ENCODE data around the gene TULP3.
"Not testable (repeated sequence)": the region's sequence is repeated elsewhere in the genome, so short reads cannot be mapped to it uniquely, and the experiment has no call there.

TULP3 gene, protein sequence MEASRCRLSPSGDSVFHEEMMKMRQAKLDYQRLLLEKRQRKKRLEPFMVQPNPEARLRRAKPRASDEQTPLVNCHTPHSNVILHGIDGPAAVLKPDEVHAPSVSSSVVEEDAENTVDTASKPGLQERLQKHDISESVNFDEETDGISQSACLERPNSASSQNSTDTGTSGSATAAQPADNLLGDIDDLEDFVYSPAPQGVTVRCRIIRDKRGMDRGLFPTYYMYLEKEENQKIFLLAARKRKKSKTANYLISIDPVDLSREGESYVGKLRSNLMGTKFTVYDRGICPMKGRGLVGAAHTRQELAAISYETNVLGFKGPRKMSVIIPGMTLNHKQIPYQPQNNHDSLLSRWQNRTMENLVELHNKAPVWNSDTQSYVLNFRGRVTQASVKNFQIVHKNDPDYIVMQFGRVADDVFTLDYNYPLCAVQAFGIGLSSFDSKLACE

DNA sequence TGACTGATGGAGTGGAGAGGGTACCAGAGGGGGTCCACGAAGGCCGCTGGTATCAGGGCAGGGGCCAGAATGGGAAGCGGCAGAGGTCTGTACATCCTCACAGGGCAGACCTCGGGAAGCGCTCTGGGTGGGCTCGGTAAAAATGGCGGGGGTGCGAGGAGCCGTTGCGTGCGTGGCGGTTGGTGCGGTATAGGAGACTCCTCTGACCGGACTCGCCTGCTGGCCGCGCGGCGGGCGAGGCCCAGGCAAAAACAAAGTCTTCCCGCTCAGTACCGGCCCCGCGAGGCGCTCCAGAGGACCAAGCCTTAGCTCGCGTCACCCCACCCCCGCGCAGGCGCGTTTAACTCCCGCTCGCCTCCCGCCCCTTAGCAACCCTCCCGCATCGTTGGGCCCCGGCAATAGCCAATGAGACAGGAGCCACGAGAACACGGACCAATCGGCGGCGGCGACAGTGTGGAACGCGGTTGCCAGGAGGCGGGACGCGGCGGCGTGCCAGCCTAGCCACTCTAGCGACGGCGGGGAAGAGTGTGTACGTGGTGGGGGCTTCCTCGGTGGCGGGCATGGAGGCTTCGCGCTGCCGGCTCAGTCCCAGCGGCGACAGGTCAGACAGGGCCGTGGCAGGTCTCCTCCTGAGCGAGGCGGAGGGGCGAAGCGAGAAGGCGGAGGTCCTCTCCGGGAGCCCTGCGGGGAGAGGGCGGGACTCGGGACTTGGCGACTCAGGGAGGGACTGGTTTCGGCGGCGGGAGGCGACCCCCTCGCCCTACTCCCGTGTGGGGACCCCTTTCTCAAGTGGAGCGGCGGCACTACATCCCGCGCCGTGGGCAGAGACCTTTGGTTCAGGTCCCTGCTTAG is at the start of gene TULP3:
Gene TULP3, plus strand, starts transcription at position 504 of the 852 bp plus-strand sequence. Its CDS starts 57 bp downstream, at position 561.
- DNase-seq = peak; percentile 93

DNA sequence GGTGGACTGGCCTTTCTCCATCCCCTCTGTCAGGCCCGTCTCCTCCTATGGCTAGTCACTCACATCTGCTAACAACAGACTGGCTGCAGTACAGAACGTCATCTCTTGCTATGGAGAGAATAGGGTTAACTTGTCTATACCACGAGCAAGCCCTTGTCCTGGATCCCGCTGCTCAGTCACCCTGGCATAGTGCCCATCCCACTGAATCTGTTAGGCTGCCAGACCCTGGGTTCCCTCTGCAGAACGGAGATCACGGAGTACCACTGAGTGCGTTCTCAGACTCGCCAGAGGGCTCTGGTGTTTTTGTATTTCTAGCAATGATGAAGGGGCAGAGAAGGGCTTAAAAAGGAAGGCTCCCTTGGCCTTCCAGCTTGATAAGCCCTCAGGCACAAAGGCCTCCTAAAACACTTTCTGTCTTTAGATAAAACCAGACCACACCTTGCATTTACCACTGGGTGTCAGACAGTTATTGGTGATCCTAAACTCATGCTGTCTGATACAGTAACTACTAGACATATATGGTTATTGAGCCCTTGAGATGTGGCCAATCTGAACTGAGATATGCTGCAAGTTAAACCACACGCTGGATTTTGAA is 49.5 kb upstream of the TULP3 start:
- no peak for DNase-seq

DNA sequence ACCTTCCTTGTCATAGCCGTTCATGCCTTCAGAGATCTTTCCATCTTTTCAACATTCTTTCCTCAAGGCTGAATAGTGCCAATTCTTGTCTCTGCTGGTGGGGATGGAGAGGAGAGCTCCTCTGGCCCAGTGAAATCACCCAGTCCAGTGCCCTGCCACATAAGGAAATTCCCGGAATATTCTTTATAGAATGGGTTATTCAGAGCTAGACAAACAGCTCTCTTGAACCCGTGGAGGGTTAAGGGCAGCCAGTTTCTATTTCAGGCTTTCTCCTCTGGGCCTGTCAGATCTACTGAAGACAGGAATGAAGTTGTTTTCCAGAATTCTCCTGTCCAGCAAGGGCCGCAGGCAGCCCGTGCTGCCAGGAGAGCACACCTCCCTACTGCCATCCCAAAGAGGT is 47.7 kb upstream of the TULP3 start:
- DNase-seq = no peak

DNA sequence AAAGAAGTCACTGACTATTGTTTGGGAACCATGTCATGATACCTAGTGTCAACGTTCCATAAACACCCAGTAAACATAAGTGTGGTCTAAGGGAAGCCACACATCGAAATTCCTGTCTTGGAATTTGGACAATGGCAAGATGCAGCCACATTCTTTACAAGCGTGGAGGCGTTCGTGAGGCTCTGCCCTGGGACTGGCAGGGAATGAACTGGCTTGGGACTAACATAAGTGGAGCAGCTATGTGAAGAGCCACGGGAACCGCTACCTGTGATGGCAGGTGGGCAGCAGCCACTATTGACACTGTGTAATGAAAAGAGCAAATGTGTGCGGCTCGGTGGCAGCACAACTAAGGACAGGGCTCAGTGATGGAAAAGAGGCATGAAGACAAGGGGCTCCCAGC is 45.9 kb upstream of the TULP3 start:
- DNase-seq = no peak

DNA sequence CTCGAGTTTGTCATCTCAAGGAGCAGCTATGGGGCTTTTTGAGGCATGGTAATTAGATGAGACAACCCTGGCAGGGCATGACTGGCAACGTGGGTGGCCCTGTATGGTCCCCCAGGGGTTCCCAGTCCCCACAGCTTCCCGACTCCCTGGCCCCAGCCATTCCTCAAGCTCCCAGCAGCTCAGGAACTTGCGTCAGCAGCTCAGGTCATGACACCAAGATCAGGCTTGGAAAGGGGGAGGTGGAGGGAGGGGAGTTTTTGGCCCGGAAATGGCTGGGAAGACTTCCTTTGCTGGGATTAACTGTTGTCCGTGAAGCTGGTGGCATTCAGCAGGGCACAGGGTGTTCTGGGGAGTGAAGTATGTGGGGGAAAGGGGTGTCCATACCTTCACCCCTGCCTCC is 45.4 kb upstream of the TULP3 start:
- no peak for DNase-seq

DNA sequence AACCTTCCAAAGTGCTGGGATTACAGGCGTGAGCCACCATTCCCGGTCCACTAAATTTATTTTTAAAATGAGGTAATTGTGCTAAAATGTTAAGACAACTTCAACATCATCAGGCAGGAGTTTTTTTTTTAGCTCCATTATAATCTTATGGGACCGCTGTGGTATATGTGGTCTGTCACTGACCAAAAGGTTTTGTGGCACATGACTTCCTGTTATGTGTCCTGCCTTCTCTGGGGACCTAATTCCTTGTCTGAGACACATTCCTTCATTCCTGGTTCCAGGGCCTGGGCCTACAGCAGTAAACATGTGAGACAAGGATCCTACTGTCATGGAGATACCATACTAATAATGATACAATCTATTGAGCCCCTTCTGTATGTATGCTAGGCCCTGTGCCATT is 38.8 kb upstream of the TULP3 start:
- DNase-seq = no peak

DNA sequence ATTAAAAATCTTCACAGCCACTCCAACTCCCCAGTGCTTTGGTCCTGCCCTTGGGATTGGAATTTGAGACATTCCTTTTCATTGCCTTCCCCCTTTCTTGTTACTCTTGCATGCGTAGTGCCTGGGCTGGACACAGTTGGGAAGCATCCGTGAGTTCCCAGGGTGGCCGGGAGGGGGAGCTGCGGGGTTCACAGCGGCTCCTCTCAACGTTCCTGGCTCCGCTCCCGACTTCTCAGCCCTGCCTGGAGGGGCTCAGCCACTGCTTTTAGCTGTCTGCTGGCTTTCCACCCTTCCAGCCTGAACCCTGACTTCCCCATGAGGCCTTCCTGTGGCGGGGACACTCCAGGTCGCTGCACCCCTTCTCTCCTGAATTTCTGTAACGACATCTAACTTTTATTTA is 37.1 kb upstream of the TULP3 start:
- DNase-seq = no peak

DNA sequence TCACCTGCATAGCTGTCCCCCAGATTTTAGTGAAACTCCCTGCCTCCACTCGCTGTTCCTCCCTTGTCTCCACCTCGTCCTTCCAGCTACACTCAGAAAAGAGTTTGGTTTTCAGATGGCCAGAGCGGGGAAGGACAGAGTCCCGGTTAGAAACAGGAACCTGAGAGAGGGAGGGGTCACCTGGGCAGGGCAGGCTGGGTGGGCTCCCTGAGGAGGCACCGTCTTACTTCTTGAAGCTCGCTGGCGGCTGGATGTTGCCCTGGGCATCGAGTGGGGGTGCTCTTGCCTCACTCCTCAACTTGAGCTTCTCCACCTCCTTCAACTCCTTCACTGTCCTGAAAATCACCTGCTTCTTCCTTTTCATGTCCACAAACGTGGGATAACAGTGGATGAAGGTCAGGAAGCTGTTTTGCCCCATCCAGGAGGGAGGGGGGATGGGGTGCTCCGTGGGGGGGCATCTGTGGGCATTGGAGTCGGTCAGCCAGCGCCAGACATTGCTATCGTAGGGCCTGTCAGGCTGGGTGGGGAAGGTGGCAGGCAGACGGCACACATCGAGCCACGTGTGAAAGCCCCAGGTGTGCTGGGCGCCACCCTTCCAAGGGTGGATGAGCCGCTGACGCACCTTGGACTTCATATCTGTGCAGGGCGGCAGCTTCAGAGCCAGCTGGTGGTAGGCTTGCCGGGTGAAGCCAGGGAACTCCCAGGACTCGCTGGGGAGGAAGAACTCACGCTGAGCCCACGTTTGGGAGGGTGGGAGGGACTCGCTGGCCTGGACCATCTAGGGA is 35.8 kb upstream of the TULP3 start:
- DNase-seq = no peak

DNA sequence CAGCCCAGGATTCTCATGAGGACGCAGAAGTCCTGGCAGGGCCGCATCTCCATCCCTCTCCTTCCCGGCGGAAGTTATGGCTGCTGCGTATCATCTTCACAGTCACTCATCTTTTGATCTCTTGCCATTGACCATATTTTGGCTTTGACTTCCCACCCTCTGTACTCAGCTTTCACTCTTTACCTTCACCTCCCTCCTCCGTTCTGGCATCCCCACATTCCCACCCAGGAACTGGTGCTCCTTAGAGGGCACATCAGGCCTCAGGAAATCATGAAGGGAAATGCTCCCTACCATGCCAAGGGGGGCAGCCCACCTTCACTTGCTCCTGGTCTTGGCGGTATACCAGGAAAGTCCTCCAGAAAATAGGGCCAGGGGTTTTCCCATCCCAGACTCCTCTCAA is 35.1 kb upstream of the TULP3 start:
- DNase-seq = no peak

DNA sequence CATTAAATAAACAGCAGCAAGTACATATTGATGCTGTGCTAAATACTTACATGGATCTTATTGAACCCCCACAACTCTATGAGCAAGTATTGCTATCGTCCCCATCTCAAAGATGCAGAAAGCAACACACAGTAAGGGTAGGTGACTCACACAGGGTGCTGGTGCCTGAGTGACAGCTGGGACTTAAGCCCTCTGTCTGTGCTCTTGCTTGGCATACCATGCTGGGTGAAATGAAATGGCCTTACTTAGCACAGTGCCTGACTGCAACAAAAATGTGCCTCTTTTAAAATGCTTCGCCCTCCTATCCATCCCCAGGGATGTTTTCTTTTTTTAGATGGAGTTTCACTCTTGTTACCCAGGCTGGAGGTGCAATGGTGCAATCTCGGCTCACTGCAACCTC is 34.6 kb upstream of the TULP3 start:
- DNase-seq = no peak

DNA sequence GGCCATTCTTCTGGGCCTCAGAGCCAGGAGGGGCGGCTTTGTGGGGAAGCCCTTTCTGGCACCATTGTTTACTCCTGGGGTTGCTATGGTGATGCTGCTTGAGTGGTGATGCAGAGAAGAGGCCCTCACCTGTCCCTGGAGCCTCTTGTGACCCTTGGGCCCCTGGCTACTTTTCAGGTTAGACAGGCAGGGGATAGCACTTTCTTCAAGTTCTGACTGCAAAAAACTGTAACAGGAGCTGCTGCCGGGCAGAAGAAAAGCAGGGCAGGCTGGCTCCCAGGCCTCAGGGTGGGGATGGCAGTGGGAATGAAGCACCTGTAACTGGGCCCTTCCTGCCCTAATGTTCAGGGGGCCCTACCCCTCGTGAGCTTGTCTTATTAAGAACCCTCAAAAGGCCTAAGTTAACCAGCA is 33.7 kb upstream of the TULP3 start, which contains the start of gene TEX52:
Gene TEX52, minus strand, starts transcription at position 19 of the 411 bp plus-strand sequence. Its CDS starts 13 bp downstream, at position 6.
- DNase-seq = no peak

DNA sequence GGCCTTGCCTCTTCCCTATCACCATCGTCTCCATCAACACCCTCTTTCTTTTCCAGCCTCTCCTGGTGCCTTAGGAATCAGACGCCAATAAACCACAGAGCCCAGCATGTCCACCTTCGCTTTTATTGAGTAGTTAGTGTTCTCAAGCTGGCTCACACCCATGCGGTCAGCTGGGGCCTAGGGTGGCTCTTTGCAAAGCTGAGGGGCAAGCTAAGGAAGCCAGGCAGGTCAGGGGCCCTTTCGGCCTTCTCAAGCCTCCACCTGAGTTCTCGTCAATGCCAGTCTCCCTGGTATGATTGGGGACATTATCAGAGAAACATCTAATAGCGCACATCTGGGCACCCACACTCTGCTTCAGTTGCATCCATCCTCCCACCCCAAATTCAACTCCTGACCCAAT is 33.1 kb upstream of the TULP3 start:
- no peak for DNase-seq

DNA sequence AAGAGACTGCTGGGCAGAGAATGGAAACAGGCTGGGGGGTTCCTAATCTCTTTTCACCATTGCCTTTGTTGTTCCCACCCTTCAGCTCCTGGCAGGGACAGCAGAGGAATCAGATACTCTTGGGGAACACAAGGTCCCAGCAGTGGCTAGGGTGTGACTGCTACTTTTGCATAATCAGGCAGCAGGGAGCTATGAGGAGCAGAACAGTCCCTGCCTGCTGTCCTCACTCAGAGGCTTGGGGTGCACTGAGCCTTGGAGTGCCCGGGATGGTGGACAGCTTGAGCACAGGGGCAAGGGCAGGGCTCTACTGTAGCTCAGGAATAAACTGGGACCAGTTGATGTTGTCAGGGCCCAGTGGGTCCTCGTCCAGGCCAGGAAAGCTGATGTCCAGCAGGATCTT is 32.4 kb upstream of the TULP3 start:
- DNase-seq = no peak

DNA sequence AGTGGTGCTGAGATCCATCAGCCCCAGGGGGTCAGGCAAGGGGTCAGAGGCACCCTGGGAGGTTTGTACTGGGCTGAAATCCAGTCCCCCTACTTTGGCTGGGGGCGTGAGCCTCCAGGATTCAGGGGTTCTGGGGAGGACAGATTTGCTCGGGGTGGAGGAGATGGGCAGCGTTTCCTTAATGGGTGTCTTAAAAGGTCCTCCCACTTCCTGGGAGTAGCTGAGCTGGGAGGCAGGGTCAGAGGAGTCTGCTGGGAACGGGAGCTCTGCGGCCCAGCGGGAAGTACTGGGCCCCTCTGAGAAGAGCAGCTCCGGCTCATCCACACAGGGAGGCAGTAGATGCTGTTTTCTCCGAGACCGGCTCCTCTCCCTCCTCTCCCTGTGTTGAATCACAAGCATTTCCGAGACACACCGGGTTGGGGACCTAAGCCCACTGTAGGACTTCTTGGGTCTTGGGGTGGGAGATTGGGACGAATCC is 31.7 kb upstream of the TULP3 start:
- no peak for DNase-seq

DNA sequence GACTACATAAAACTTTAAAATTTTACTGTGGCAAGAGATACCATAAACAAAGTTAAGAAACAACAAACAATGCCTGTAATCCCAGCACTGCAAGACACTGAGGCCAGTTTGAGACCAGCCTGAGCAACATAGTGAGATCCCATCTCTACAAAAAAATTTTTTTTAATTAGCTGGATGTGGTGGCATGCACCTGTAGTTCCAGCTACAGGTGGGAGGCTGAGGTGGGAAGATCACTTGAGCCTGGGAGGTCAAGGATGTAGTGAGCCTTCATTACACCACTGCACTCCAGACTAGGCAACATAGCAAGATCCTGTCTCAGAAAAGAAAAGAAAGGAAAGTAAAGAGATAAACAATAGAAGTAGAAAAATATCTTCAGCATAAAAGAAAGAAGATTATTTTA is 30.5 kb upstream of the TULP3 start:
- no peak for DNase-seq

DNA sequence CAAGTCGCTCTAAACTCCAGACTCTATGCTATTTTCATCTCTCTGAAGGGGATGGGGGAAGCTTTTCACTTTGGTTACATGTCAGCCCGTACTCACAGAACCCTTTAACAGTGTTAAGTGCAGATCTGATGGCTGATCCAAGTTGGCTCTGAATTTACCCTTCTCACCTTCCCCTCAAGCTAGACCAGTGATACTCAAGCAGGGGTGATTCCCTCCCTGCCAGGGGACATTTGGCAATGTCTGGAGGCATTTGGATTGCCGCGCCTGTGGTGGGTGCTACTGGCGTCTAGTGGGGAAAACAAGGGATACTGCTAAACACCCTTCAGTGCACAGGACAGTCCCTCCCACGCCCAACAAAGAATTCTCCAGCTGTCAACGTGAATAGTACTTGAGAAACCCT is 27.8 kb upstream of the TULP3 start:
- no peak for DNase-seq

DNA sequence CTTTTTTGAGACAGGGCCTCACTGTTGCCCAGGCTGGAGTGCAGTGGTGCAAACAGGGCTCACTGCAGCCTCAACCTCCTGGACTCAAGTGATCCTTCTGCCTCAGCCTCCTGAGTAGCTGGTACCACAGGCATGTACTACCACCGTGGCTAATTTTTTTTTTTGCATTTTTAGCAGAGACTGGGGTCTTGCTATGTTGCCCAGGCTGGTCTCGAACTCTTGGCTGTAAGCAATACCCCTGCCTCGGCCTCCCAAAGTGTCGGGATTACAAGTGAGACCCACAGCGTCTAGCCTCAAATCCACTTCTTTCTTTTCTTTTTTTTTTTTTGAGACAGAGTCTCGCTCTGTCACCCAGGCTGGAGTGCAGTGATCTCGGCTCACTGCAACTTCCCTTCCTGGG is 27.3 kb upstream of the TULP3 start:
- not testable (repeated sequence) for DNase-seq

DNA sequence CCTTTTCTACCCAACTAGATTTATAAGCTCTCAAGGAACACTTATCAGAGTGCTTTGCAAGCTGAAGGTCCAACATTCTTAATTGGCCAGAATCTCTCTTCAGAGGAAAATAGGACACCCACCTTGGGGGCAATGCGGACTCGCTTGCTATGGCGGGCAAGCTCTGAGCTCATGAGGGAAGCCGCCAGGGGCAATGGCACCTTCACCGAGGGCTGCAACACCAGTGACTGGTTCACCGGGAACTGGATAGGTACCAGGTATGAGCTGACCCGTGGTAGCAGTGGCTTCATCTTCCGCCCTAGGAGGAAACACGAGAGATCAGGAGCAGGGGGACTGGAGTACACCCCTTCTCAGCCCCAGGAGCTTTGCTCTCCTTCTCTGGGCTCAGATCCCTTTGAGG is 26.5 kb upstream of the TULP3 start:
- no peak for DNase-seq

DNA sequence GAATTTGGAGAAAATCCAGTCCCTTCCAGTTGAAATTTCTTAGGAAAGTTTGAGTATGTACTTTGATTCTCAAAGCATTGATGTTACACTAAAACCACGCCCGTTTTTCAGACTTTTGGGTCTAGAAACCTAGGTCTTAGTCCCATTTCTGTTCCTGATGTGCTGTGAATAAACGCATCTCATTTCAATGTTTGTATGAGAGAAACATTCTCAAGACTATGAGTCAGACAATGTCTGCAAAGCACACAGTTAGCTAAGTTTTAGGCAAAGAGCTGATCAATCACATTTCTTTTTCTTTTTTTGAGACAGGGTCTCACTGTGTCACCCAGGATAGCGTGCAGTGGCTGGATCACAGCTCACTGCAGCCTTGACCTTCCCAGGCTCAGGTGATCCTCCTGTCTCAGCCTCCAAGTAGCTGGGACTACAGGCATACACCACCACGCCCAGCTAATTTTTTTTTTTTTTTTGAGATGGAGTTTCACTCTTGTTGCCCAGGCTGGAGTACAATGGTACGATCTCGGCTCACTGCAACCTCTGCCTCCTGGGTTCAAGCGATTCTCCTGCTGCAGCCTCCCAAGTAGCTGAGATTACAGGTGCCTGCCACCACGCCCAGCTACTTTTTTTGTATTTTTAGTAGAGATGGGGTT is 21.6 kb upstream of the TULP3 start:
- not testable (repeated sequence) for DNase-seq

DNA sequence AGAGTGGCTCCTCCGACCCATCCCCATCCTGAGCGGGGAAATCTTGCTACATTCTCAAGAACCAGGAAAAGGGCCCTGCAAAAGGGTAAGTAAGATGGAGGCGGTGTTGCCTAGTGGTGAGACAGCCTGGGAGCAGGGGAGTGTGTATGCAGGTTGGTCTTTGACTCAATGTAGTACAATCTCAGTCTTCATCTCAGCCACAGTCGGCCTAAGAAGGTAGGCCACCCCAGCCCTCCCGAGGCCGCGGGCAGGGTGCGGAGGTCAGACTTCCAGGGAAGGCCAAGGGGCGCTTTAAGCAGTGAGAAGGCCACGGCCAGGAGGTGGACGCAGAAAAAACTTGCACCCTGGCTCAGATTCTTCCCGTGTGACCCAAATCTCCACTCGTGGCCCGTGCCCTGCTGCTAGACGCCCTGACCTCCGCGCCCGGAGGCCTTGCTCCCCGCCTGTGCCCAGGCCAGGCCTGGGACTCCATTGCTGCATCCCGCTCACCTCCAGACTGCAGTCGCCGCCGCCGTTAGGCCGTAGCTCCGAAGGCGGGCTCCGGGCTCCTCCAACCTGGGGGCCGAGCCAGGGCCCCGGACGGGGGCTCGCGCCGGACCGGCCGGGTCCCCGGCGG is 14.2 kb upstream of the TULP3 start:
- no peak for DNase-seq
